Vagina (tissue), 2 donors: Measurements from ENCODE around the gene RFX1. TPM values are rescaled to one million over a fixed set of nuclear protein-coding genes. Genes with fewer than 3 reads are reported as not detected.

Experiments
- DNase-seq, 2 donors: peaks; one replicate each; pipeline ENCODE4 v3.0.0-alpha.2; 2017; ENCODE audit errors: extremely low spot score in 2 of 2
- H3K27ac ChIP-seq: fragments of 200-600 bp; sonication (generic); one replicate; pipeline ENCODE4 v1.5.1; 2019
- H3K27me3 ChIP-seq: fragments of 200-600 bp; sonication (generic); one replicate; pipeline ENCODE4 v1.5.1; 2019
- H3K36me3 ChIP-seq, 2 donors: fragments of 200-600 bp; sonication (generic); one replicate each; pipeline ENCODE4 v1.5.1; 2017 to 2019
- H3K4me1 ChIP-seq: fragments of 200-600 bp; sonication (generic); one replicate; pipeline ENCODE4 v1.5.1; 2019
- H3K4me3 ChIP-seq, 2 donors: fragments of 200-600 bp; sonication (generic); 1 replicate in 1 of 2; 2 replicates in 1 of 2; pipeline ENCODE4 v1.5.1; 2016 to 2019
- H3K9me3 ChIP-seq: fragments of 200-600 bp; sonication (generic); one replicate; pipeline ENCODE4 v1.5.1; 2019
- POLR2A ChIP-seq, 2 donors: fragments of 450-650 bp; IDR thresholded peaks; one replicate each; pipeline ENCODE4 v1.6.1; 2017; ENCODE audit warnings: antibody characterized with exemption in 2 of 2, mild to moderate bottlenecking in 2 of 2, moderate library complexity in 2 of 2
- POLR2AphosphoS5 ChIP-seq, 2 donors: sonication (generic); formaldehyde crosslinking; IDR thresholded peaks; one replicate each; pipeline ENCODE4 v1.9.0; 2017; ENCODE audit warnings: antibody characterized with exemption in 2 of 2, mild to moderate bottlenecking in 2 of 2, low read depth in 1 of 2; ENCODE audit not compliant: insufficient read depth in 1 of 2
- intact Hi-C: fragments of 100-400 bp; cut with DNase I; formaldehyde crosslinking; loops from one replicate; pipeline ENCODE4 v1.15.1; 2023
- total RNA-seq: library from RNA; depleted of rRNA; stranded (reverse); fragments of >200 nt; gene quantifications from one replicate; pipeline ENCODE4 v1.2.3, GENCODE V29; 2016
- TF ChIP-seq, protein P1 (sequence below), 3 experiments: fragments of 450-650 bp in 2 of 3; fragments of 200-600 bp in 1 of 3; sonication (generic) in 1 of 3; IDR thresholded peaks; one replicate each; pipeline ENCODE4 v1.5.1; 2017 to 2019; ENCODE audit warnings: antibody characterized with exemption in 3 of 3, mild to moderate bottlenecking in 2 of 3, moderate library complexity in 2 of 3

Gene RFX1
- total RNA-seq, 1 donor from 2014 or later, result 9.6 TPM

DNA sequence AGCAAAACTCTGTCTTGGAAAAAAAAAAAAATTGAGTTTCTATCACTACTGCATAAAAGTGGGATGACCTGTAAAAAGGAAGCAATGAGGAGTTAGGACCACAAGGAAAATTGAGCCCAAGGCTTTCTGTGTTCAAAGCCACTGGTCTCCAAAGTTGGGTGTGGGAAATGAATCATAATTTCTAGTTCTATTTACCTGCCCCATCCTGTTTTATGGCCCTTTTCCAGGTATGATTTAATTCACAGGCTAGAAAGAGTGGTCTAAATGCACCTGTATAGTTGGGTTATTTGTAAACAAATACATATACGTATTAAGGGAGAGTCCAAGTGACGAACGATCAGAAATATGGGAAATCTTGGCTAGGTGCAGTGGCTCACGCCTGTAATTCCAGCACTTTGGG, 59.7 kb downstream of the RFX1 start:
- H3K4me3 ChIP-seq, result no peak overlapping the region
- no peaks in the 10 kb centered on the region for H3K27me3 ChIP-seq
- no peak for DNase-seq
- peak in 1 of 2 donors; percentile 8 for TF ChIP-seq POLR2AphosphoS5 (IDR thresholded peaks at IDR 0.05; ENCODE audit: insufficient read depth in 1 of 2, low read depth in 1 of 2)
- TF ChIP-seq, protein P1, sequence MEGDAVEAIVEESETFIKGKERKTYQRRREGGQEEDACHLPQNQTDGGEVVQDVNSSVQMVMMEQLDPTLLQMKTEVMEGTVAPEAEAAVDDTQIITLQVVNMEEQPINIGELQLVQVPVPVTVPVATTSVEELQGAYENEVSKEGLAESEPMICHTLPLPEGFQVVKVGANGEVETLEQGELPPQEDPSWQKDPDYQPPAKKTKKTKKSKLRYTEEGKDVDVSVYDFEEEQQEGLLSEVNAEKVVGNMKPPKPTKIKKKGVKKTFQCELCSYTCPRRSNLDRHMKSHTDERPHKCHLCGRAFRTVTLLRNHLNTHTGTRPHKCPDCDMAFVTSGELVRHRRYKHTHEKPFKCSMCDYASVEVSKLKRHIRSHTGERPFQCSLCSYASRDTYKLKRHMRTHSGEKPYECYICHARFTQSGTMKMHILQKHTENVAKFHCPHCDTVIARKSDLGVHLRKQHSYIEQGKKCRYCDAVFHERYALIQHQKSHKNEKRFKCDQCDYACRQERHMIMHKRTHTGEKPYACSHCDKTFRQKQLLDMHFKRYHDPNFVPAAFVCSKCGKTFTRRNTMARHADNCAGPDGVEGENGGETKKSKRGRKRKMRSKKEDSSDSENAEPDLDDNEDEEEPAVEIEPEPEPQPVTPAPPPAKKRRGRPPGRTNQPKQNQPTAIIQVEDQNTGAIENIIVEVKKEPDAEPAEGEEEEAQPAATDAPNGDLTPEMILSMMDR (IDR thresholded peaks at IDR 0.05), result no peak
- intact Hi-C loops, result no loop called here
- no peaks in the 10 kb centered on the region for H3K36me3 ChIP-seq
- H3K9me3 ChIP-seq, result no peaks in the 10 kb centered on the region
- H3K4me1 ChIP-seq, result no peaks in the 10 kb centered on the region
- H3K27ac ChIP-seq, result no peak overlapping the region

DNA sequence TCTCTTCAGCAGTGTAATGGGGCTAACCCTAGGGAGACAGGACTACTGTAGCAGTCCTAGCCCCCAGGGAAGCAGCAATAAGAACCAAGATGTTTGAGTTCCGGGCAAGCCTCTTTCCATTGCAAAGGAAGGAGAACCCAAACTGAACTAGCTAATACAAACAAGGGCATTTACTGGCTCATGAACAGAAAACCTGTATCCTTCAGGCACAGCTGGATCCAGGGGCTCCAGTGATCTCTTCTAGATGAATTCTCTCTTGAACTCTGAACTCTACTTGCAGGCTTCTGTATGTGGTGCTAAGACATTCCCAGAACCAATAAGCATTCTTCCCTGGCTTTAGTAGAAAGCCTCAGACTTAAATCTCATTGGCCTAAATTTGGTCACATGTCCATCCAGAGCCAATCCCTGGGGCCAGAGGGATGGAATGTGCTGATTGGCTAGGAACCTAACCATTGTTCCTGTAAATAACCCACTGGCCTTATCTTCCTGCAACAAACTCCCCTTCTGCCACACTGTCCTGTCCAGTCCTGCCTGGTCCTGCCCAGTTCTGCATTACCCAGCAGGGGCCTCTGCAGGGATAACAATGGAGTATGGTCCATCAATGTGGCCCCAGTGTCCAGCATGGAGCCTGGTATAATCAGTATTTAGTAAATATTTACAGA, 64.0 kb downstream of the RFX1 start:
- Histone ChIP-seq H3K4me3 (no peak overlapping the region), H3K9me3 (no peaks in the 10 kb centered on the region), H3K4me1 (peaks cover 14% of the 10 kb centered on the region), H3K27ac (no peak overlapping the region), H3K27me3 (no peaks in the 10 kb centered on the region), H3K36me3 (no peaks in the 10 kb centered on the region)
- TF ChIP-seq POLR2A (IDR thresholded peaks at IDR 0.05) (no peak), POLR2AphosphoS5 (IDR thresholded peaks at IDR 0.05; ENCODE audit: insufficient read depth in 1 of 2, low read depth in 1 of 2) (no peak)
- TF ChIP-seq, protein P1 (IDR thresholded peaks at IDR 0.05), result no peak
- DNase-seq, result no peak
- intact Hi-C loops, result no loop called here

DNA sequence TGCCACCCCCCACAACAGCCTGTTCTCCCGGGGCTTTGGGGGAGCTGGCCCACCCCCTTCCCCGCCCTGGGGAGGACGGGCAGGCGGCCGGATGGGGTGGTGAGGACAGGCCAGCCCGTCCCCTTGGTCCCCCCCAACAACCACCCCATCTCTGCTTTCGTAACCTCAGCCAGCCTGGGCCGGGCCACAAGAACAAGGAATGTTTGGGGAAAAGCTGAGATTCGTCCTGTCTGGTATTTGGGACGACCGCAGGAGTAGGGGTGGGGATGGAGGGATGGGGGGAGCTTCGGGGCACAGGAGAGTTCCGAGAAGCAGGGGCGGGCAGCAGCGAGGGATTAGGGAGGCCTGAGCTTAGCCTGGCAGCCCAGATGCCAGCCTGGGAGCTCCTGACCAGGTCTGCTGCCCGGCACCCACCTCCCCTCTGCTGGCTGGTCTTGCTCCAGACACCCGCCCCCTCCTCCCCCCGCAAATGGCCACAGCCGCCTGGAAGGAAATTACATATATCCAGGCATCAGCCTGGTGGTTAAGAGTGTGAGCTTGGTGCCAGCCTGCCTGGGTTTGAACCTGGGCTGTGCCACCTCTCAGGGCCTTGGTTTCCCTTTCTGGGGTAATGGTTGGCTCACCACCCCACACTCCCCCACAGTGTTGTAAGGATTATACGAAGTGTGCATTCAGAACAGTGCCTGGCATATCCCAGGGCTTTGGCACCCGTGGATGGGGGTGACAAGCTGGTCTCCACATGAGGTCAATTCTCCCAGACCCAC, 67.6 kb downstream of the RFX1 start, which contains the start of gene PODNL1:
Gene PODNL1 (minus strand): TSS at position 117 of the 764 bp plus-strand sequence. CDS start 236 bp downstream, outside the sequence.
- Histone ChIP-seq H3K36me3 (no peaks in the 10 kb centered on the region), H3K27ac (peak within 1 kb of the TSS; percentile 10), H3K27me3 (no peaks in the 10 kb centered on the region), H3K4me1 (peaks cover 14% of the 10 kb centered on the region), H3K4me3 (peak within 1 kb of the TSS; percentile 24 to 41), H3K9me3 (no peaks in the 10 kb centered on the region)
- TF ChIP-seq POLR2AphosphoS5 (IDR thresholded peaks at IDR 0.05; ENCODE audit: insufficient read depth in 1 of 2, low read depth in 1 of 2) (no peak), POLR2A (IDR thresholded peaks at IDR 0.05) (no peak)
- TF ChIP-seq, protein P1 (IDR thresholded peaks at IDR 0.05), result no peak
- intact Hi-C loops, result no loop called here
- DNase-seq, result no peak

DNA sequence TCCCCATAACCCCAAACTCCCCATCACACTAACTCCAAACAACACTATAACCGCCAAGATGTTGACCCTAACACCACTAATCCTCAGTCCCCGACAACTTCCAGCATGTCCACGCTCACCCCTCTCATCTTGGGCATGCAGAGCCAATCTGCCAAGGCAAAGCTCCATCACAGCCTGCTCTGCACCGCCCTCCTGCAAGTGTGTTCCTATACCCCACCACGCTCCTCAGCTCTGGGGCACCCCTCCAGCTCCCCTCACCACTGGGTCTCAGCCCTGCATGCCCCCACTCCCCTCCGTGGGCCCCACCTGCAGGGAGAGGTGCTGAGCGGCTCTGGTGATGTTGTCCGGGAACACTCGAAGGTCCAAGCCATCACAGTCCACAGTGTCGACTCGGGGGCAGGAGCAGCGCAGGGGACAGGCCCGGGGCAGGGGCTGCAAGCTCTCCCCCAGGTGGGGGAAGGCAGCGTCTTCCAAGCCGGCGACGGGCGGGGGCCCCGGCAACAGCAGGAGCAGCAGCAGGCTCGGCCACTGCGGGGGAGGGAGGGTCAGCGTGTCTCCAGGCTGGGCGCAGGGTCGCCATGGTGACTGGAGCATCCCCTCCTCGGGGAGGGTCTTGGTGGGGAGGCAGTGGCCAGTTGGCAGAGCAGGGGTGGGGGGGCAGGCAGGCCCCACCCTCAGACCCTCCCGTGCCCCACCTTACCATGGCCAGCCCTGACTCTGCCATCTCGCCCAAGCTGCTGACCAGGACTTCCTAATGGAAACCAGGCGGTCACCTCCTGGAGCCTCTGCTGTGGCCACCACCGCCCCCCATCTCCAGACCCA, 68.4 kb downstream of the RFX1 start:
- H3K36me3 ChIP-seq, result no peaks in the 10 kb centered on the region
- peaks cover 14% of the 10 kb centered on the region for H3K4me1 ChIP-seq
- intact Hi-C loops, result no loop called here
- no peaks in the 10 kb centered on the region for H3K9me3 ChIP-seq
- H3K4me3 ChIP-seq, result peak overlapping the region; percentile 24 to 41
- TF ChIP-seq, protein P1 (IDR thresholded peaks at IDR 0.05), result no peak
- TF ChIP-seq POLR2AphosphoS5 (IDR thresholded peaks at IDR 0.05; ENCODE audit: insufficient read depth in 1 of 2, low read depth in 1 of 2) (no peak), POLR2A (IDR thresholded peaks at IDR 0.05) (no peak)
- DNase-seq, result no peak
- H3K27me3 ChIP-seq, result no peaks in the 10 kb centered on the region
- peak overlapping the region; percentile 10 for H3K27ac ChIP-seq
